Keratinocyte (primary cell): ENCODE results near the gene KDSR. TPM values are rescaled to one million over a fixed set of nuclear protein-coding genes. Genes with fewer than 3 reads are reported as not detected.

Experiments used
- DNase-seq: peaks from one replicate; pipeline ENCODE4 v3.0.0-alpha.2; 2011; ENCODE audit warnings: low read depth, missing footprints, low spot score
- FAIRE-seq: peaks from 2 replicates; lab custom pipeline; 2011; peaks lifted over from hg19 to GRCh38; lab: Jason Lieb, UNC
- H2AFZ ChIP-seq: 2 replicates; pipeline ENCODE4 v1.6.0; 2012; ENCODE audit warnings: low read length, control low read depth, inconsistent platforms; ENCODE audit not compliant: control insufficient read depth
- H3K27ac ChIP-seq: 2 replicates; pipeline ENCODE4 v1.5.1; 2011; ENCODE audit warnings: low read length; ENCODE audit not compliant: control insufficient read depth, insufficient read depth
- H3K27me3 ChIP-seq: 3 replicates; pipeline ENCODE4 v1.6.0; 2011; ENCODE audit warnings: low read length; ENCODE audit not compliant: control insufficient read depth, insufficient read depth; ENCODE audit errors: extremely low read depth
- H3K36me3 ChIP-seq, 2 experiments: 2 replicates in 1 of 2; 3 replicates in 1 of 2; pipeline ENCODE4 v1.5.1; 2011; ENCODE audit warnings: low read length in 2 of 2, mild to moderate bottlenecking in 1 of 2; ENCODE audit not compliant: control insufficient read depth in 2 of 2, insufficient read depth in 2 of 2; ENCODE audit errors: extremely low read depth in 1 of 2
- H3K4me1 ChIP-seq: 3 replicates; pipeline ENCODE4 v1.5.1; 2011; ENCODE audit warnings: low read length; ENCODE audit not compliant: control insufficient read depth, insufficient read depth; ENCODE audit errors: extremely low read depth
- H3K4me2 ChIP-seq: 3 replicates; pipeline ENCODE4 v1.6.0; 2011; ENCODE audit warnings: low read depth, low read length; ENCODE audit not compliant: control insufficient read depth, insufficient read depth; ENCODE audit errors: extremely low read depth
- H3K4me3 ChIP-seq, 3 experiments: fragments of 200-600 bp in 1 of 3; sonication (generic) in 1 of 3; 2 replicates in 2 of 3; 3 replicates in 1 of 3; pipeline ENCODE4 v1.5.1; 2011 to 2016; ENCODE audit warnings: low read length in 3 of 3, mild to moderate bottlenecking in 3 of 3, control low read depth in 2 of 3, inconsistent platforms in 1 of 3, low read depth in 1 of 3, mixed read lengths in 1 of 3, mixed run types in 1 of 3, moderate library complexity in 1 of 3; ENCODE audit not compliant: control insufficient read depth in 2 of 3, insufficient read depth in 2 of 3; ENCODE audit errors: extremely low read depth in 1 of 3
- H3K79me2 ChIP-seq: 2 replicates; pipeline ENCODE4 v1.6.0; 2012; ENCODE audit warnings: low read length; ENCODE audit not compliant: control insufficient read depth, insufficient read depth
- H3K9ac ChIP-seq: 3 replicates; pipeline ENCODE4 v1.6.0; 2011; ENCODE audit warnings: low read length; ENCODE audit not compliant: control insufficient read depth, insufficient read depth; ENCODE audit errors: extremely low read depth
- H3K9me1 ChIP-seq: 3 replicates; pipeline ENCODE4 v1.6.0; 2011; ENCODE audit warnings: low read length; ENCODE audit not compliant: control insufficient read depth, insufficient read depth; ENCODE audit errors: extremely low read depth
- H3K9me3 ChIP-seq: 2 replicates; pipeline ENCODE4 v1.5.1; 2012; ENCODE audit warnings: low read depth, low read length; ENCODE audit not compliant: control insufficient read depth
- H4K20me1 ChIP-seq: 3 replicates; pipeline ENCODE4 v1.6.0; 2011; ENCODE audit warnings: low read length; ENCODE audit not compliant: control insufficient read depth, insufficient read depth; ENCODE audit errors: extremely low read depth
- EZH2 ChIP-seq: IDR thresholded peaks from one replicate; pipeline ENCODE4 v1.6.1; 2012; ENCODE audit warnings: inconsistent platforms, mild to moderate bottlenecking, low read length, moderate library complexity
- dilution Hi-C: fragments of 300-500 bp; cut with MboI; formaldehyde crosslinking; loops from one replicate; pipeline ENCODE4 v1.7.0; 2020; ENCODE audit warnings: low sequenced_read_pairs; ENCODE audit not compliant: extremely low pct_ligation_motif_present
- polyA plus RNA-seq, 5 experiments: library from polyadenylated mRNA; depleted of rRNA in 3 of 5; stranded (reverse) in 3 of 5; stranded (forward) in 1 of 5; unstranded in 1 of 5; fragments of >200 nt; gene quantifications; 1 replicate in 1 of 5; 2 replicates in 3 of 5; 3 replicates in 1 of 5; pipeline versions ENCODE4 v1.2.1 to v1.2.3, GENCODE V29; 2011 to 2012; ENCODE audit warnings: missing spikeins in 2 of 5, low read depth in 1 of 5, low replicate concordance in 1 of 5
- TF ChIP-seq, protein P1 (sequence below), 3 experiments: IDR thresholded peaks in 1 of 3; conservative IDR thresholded peaks in 1 of 3; optimal IDR thresholded peaks in 1 of 3; 2 replicates in 2 of 3; 3 replicates in 1 of 3; pipeline versions ENCODE3 to v1.5.1; 2011; ENCODE audit warnings: low read length in 3 of 3, mild to moderate bottlenecking in 3 of 3, moderate library complexity in 2 of 3, control low read depth in 1 of 3, inconsistent platforms in 1 of 3; ENCODE audit not compliant: insufficient read depth in 2 of 3; ENCODE audit errors: extremely low read depth in 1 of 3

KDSR gene
- polyA plus RNA-seq, 1 donor (not counting 4 experiments of a cell fraction or from before 2014, with no cell fraction given), result 68.6 TPM

- no peaks in the 10 kb centered on the region for H3K9me1 ChIP-seq
- H3K4me3 ChIP-seq, result no peak overlapping the region
- H3K27ac ChIP-seq, result no peak overlapping the region
- H3K27me3 ChIP-seq, result no peaks in the 10 kb centered on the region
- FAIRE-seq (no peak), DNase-seq (no peak)
- H2AFZ ChIP-seq, result no peak overlapping the region
- no peaks in the 10 kb centered on the region for H3K4me1 ChIP-seq
- H3K4me2 ChIP-seq, result no peak overlapping the region
- H3K36me3 ChIP-seq, result no peaks in the 10 kb centered on the region
- TF ChIP-seq EZH2, result no peak
- TF ChIP-seq, protein P1, sequence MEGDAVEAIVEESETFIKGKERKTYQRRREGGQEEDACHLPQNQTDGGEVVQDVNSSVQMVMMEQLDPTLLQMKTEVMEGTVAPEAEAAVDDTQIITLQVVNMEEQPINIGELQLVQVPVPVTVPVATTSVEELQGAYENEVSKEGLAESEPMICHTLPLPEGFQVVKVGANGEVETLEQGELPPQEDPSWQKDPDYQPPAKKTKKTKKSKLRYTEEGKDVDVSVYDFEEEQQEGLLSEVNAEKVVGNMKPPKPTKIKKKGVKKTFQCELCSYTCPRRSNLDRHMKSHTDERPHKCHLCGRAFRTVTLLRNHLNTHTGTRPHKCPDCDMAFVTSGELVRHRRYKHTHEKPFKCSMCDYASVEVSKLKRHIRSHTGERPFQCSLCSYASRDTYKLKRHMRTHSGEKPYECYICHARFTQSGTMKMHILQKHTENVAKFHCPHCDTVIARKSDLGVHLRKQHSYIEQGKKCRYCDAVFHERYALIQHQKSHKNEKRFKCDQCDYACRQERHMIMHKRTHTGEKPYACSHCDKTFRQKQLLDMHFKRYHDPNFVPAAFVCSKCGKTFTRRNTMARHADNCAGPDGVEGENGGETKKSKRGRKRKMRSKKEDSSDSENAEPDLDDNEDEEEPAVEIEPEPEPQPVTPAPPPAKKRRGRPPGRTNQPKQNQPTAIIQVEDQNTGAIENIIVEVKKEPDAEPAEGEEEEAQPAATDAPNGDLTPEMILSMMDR (optimal IDR thresholded peaks at IDR 0.05 in 1 of 3, IDR thresholded peaks at IDR 0.05 in 1 of 3, conservative IDR thresholded peaks at IDR 0.05 in 1 of 3; ENCODE audit: extremely low read depth in 1 of 3, insufficient read depth in 2 of 3, low read length in 3 of 3), result no peak
- no peak overlapping the region for H3K9ac ChIP-seq
- H3K79me2 ChIP-seq, result no peaks in the 10 kb centered on the region
- H3K9me3 ChIP-seq, result no peaks in the 10 kb centered on the region
- no peaks in the 10 kb centered on the region for H4K20me1 ChIP-seq
- dilution Hi-C loops, result loop anchor here (25.0 kb wide), 1 partner anchor 294 kb away; no protein-coding TSS in a partner anchor
Observed at GRCh38 chr18:63306249-63306648, 60.8 kb downstream of the KDSR start.

DNA sequence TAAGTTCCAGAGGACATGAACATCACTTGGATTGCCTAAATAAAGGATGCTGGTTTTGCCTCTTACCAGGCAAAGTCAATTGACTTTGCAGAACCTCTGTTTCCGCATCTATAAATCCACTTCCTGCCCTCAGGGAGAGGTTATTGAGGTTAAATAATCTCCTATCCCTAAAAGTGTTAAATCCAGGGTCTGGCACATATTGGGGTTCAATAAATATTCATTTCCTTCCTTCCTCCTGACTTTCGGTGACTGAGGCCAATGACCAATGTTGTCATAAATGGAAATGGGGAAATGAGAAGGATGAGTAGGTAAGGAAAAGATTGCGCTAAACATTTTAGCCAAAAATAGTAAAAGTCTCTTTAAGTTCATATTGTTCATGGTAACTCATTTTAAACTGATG, 63.5 kb downstream of the KDSR start:
- Histone ChIP-seq H3K36me3 (no peaks in the 10 kb centered on the region), H3K9ac (no peak overlapping the region), H3K4me3 (no peak overlapping the region), H3K27ac (no peak overlapping the region), H3K9me1 (no peaks in the 10 kb centered on the region), H3K4me1 (no peaks in the 10 kb centered on the region), H2AFZ (no peak overlapping the region), H4K20me1 (no peaks in the 10 kb centered on the region), H3K9me3 (no peaks in the 10 kb centered on the region), H3K27me3 (no peaks in the 10 kb centered on the region), H3K4me2 (no peak overlapping the region), H3K79me2 (no peaks in the 10 kb centered on the region)
- FAIRE-seq (peak; percentile 13), DNase-seq (no peak)
- TF ChIP-seq, protein P1 (optimal IDR thresholded peaks at IDR 0.05 in 1 of 3, IDR thresholded peaks at IDR 0.05 in 1 of 3, conservative IDR thresholded peaks at IDR 0.05 in 1 of 3; ENCODE audit: extremely low read depth in 1 of 3, insufficient read depth in 2 of 3, low read length in 3 of 3), result no peak
- no peak for TF ChIP-seq EZH2
- dilution Hi-C loops, result loop anchor here (25.0 kb wide), 1 partner anchor 291 kb away; no protein-coding TSS in a partner anchor
